AG04449 (cell line): ENCODE results near the gene KIF17.
"Not testable (repeated sequence)": the region's sequence is repeated elsewhere in the genome, so short reads cannot be mapped to it uniquely, and the experiment has no call there.

Source experiments
- CTCF ChIA-PET: fragments of 350-600 bp; formaldehyde crosslinking; extraction: SDS; loops from one replicate; lab custom pipeline; 2021; ENCODE audit warnings: antibody characterized with exemption; lab: Yijun Ruan, JAX
- POLR2A ChIA-PET: fragments of 400-600, 350-600 bp; formaldehyde crosslinking; extraction: SDS; loops from one replicate; lab custom pipeline; 2020; ENCODE audit warnings: antibody characterized with exemption, inconsistent platforms; lab: Yijun Ruan, JAX
- DNase-seq: peaks from one replicate; pipeline ENCODE4 v3.0.0-alpha.2; 2010; ENCODE audit warnings: low read depth, low spot score
- H3K4me3 ChIP-seq: 2 replicates; pipeline ENCODE4 v1.5.1; 2011; ENCODE audit warnings: low read depth, mild to moderate bottlenecking, control low read depth, low read length
- TF ChIP-seq, protein P1 (sequence below): IDR thresholded peaks from one replicate; pipeline ENCODE4 v1.5.1; 2011; ENCODE audit warnings: mild to moderate bottlenecking, moderate library complexity, low read length, control low read depth, inconsistent platforms; ENCODE audit not compliant: insufficient read depth; ENCODE audit errors: missing control alignments

KIF17 gene

GRCh38 chr1:20720631-20721091 is 2.9 kb upstream of the KIF17 start:
- H3K4me3 ChIP-seq = no peak overlapping the region
- POLR2A ChIA-PET = no interaction called here
- TF ChIP-seq, protein P1, sequence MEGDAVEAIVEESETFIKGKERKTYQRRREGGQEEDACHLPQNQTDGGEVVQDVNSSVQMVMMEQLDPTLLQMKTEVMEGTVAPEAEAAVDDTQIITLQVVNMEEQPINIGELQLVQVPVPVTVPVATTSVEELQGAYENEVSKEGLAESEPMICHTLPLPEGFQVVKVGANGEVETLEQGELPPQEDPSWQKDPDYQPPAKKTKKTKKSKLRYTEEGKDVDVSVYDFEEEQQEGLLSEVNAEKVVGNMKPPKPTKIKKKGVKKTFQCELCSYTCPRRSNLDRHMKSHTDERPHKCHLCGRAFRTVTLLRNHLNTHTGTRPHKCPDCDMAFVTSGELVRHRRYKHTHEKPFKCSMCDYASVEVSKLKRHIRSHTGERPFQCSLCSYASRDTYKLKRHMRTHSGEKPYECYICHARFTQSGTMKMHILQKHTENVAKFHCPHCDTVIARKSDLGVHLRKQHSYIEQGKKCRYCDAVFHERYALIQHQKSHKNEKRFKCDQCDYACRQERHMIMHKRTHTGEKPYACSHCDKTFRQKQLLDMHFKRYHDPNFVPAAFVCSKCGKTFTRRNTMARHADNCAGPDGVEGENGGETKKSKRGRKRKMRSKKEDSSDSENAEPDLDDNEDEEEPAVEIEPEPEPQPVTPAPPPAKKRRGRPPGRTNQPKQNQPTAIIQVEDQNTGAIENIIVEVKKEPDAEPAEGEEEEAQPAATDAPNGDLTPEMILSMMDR = no peak
- CTCF ChIA-PET = no interaction called here
- DNase-seq = no peak

DNA sequence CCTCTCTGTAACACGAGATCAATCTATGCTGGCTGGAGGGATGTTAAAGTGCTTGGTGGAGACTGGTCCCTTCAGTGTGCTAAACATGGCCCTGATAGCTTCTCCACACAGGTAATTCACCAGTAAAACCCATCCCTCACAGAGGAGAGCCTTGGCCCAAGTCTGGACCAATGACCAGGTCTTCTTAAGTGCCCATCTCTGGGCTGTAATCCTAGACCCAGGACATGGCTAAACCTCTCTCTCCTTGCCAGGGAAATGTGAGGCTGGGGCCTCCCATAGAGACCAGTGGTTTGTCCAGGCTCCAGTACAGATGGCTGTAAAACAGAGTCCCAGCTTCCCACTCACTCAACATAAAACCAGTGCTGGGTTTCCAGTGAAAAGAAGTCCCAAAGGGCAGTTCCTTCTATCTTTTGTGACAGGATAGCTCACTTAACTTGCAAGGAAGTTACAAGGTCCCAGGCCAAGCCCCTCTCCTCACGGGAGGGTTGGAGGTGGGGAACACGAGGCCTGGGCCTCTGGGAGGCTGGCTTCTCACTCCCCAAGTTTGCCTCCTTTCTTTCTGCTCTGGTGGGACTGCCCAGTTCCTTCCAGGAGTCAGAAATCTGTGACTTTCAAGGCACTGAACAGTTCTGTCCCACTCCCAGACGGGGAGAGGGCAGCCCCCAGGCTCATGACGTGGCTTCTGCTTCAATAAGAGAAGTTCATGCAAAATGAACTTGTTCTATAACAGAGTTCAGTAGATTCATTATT is 2.2 kb upstream of the KIF17 start:
- ChIA-PET CTCF (interaction anchor here (2.4 kb wide), 1 partner anchor 9 kb away, joined by 9 read pairs; no protein-coding TSS in a partner anchor), POLR2A (no interaction called here)
- no peak overlapping the region for H3K4me3 ChIP-seq
- DNase-seq = no peak
- TF ChIP-seq, protein P1 = no peak

GRCh38 chr1:20719261-20719660 is 1.5 kb upstream of the KIF17 start:
- no peak overlapping the region for H3K4me3 ChIP-seq
- ChIA-PET CTCF (interaction anchor here (0.9 to 2.4 kb wide), 3 partner anchors 9 to 26 kb away, joined by 3 to 9 read pairs (median 5); no protein-coding TSS in a partner anchor), POLR2A (no interaction called here)
- no peak for DNase-seq
- TF ChIP-seq, protein P1 = no peak

GRCh38 chr1:20718343-20718882 is 606 bp upstream of the KIF17 start:
- not testable (repeated sequence) for DNase-seq
- peak overlapping the region; percentile 59 for H3K4me3 ChIP-seq
- CTCF ChIA-PET = interaction anchor here (0.9 to 2.4 kb wide), 5 partner anchors 10 to 27 kb away, joined by 3 to 9 read pairs (median 5); no protein-coding TSS in a partner anchor

GRCh38 chr1:20716232-20716631 is 1.6 kb downstream of the KIF17 start:
- CTCF ChIA-PET = interaction anchor here (0.5 to 2.3 kb wide), 4 partner anchors 9 to 479 kb away, joined by 3 to 12 read pairs (median 5); no protein-coding TSS in a partner anchor
- TF ChIP-seq, protein P1 = no peak
- DNase-seq = no peak
- H3K4me3 ChIP-seq = no peak overlapping the region
- POLR2A ChIA-PET = interaction anchor here (0.6 to 0.7 kb wide), 2 partner anchors 18 to 222 kb away, joined by 3 read pairs; no protein-coding TSS in a partner anchor

More at GRCh38 chr1:20718343-20718882, 606 bp upstream of the KIF17 start:
- POLR2A ChIA-PET = not testable (repeated sequence)

DNA sequence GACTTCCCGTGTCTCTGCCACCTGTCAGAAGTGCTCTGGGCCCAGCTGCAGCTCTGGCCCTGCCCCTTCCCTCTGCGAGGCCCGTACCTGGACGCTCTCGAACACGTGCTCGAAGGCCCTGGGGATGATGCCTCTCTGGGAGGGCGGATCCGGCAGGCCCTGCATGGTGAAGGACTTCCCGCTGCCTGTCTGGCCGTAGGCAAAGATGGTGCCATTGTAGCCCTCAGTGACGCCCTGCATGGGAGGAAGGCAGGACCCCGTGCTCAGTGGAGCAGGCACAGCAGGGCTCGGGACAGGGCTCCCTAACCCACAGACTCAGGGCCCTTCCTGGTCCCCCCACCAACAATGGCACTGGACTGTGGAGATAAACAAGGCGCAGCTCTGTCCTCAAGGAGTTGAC is 2.4 kb downstream of the KIF17 start:
- no peak overlapping the region for H3K4me3 ChIP-seq
- CTCF ChIA-PET = interaction anchor here (2.0 to 2.3 kb wide), 2 partner anchors 8 to 18 kb away, joined by 7 to 12 read pairs; no protein-coding TSS in a partner anchor
- TF ChIP-seq, protein P1 = no peak
- POLR2A ChIA-PET = no interaction called here
- DNase-seq = no peak
